ENCODE measurements around the gene KCNB1. TPM values are rescaled to one million over a fixed set of nuclear protein-coding genes. Genes with fewer than 3 reads are reported as not detected.

KCNB1 gene
- total RNA-seq, 2 experiments from 2014 or later, result not detected

- no peaks in the 10 kb centered on the region for H3K36me3 Mint-ChIP-seq (ENCODE audit: low read depth)
- no peak overlapping the region for H3K4me3 Mint-ChIP-seq
- ATAC-seq, result no peak
- H3K27ac Mint-ChIP-seq, result no peak overlapping the region
- H3K4me1 Mint-ChIP-seq, result peaks cover 6% of the 10 kb centered on the region
- no peaks in the 10 kb centered on the region for H3K9me3 Mint-ChIP-seq (ENCODE audit: low read depth)
- peaks cover 43% of the 10 kb centered on the region for H3K27me3 Mint-ChIP-seq
- DNase-seq, result no peak
- ChIA-PET CTCF (interaction anchor here (1.2 kb wide), 1 partner anchor 44 kb away, joined by 4 read pairs; no protein-coding TSS in a partner anchor), POLR2A (no interaction called here)
- intact Hi-C loops (cut with DNase I, micrococcal nuclease), result loop anchor here (5.0 kb wide), 3 partner anchors 51 to 126 kb away; no protein-coding TSS in a partner anchor
These were observed 1.4 kb downstream of the KCNB1 start for GRCh38 chr20:49481116-49481515.

DNA sequence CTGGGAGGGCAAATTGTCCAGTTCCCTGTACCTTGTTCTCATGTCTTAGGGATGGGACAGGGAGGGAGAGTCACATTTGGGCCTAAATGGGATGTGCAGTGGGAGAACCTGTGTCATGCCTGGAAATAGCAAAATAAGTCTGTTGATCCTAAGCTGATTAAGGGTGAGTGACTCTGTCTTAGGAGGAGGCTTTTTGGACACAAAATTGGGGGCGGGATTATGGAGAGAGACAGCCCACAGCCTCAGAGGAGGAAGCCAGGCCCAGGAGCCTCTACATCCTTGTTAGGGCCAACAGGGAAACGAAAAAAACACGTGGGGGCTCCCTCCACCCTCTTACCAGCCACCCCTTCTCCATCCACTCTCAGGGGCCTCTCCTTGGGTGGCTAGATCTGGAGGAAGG lies 2.2 kb downstream of the KCNB1 start:
- ATAC-seq (no peak), DNase-seq (no peak)
- intact Hi-C loops (cut with DNase I, micrococcal nuclease), result loop anchor here (5.0 kb wide), 3 partner anchors 52 to 127 kb away; no protein-coding TSS in a partner anchor
- Mint-ChIP-seq H3K27me3 (peaks cover 36% of the 10 kb centered on the region), H3K36me3 (ENCODE audit: low read depth) (no peaks in the 10 kb centered on the region), H3K4me1 (peaks cover 6% of the 10 kb centered on the region), H3K27ac (no peak overlapping the region), H3K9me3 (ENCODE audit: low read depth) (no peaks in the 10 kb centered on the region), H3K4me3 (no peak overlapping the region)
- POLR2A ChIA-PET, result no interaction called here
- CTCF ChIA-PET, result no interaction called here

- H3K36me3 Mint-ChIP-seq (ENCODE audit: low read depth), result no peaks in the 10 kb centered on the region
- ChIA-PET POLR2A (no interaction called here), CTCF (no interaction called here)
- H3K27me3 Mint-ChIP-seq, result peaks cover 39% of the 10 kb centered on the region
- DNase-seq, result no peak
- no peaks in the 10 kb centered on the region for H3K9me3 Mint-ChIP-seq (ENCODE audit: low read depth)
- H3K4me3 Mint-ChIP-seq, result no peak overlapping the region
- H3K4me1 Mint-ChIP-seq, result peaks cover 6% of the 10 kb centered on the region
- ATAC-seq, result no peak
- intact Hi-C loops (cut with DNase I, micrococcal nuclease), result loop anchor here (5.0 kb wide), 3 partner anchors 53 to 128 kb away; no protein-coding TSS in a partner anchor
- H3K27ac Mint-ChIP-seq, result no peak overlapping the region
These were observed 2.7 kb downstream of the KCNB1 start for GRCh38 chr20:49479785-49480184.

DNA sequence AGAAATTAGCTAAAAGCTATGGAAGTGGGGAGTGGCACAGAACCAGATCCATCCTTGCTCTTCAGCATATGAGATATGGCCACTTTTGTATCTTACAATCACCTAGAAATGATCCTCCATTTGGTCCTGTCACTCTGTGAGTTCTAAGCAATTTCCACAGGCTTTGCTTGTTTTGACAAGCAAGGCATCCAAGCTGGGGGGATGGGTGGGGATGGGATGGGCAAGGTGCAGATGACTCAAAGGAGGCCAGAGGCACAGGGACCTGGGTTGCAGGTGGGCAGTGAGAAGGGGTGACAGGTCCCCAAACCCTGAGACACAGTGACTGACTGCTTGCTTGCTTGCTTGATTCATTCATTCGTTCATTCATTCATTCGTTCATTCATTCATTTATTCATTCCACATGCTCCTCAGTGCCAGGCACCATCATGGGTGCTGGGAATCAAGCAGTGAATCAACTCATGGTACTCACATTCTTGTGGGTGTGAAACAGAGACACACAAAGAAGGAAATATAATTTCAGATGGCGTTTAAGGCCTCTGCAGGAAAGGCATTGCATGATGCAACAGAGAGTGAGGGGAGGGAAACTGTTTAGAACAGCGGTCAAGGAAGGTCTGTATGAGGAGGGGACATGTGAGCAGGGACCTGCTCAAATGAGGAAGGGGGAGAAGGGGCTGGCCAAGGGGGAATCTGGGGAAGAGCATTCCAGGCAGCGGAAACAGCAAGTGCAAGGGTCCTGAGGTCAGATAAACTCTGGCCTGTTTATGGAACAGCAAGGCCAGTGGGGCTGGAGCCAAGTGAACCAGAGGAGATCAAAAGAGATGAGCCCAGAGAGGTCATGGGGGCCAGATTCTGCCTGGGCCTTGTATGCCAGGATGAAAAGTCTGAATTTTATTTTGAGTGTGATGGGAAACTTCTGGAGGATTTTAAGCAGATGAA lies 3.4 kb downstream of the KCNB1 start:
- ChIA-PET CTCF (no interaction called here), POLR2A (no interaction called here)
- Mint-ChIP-seq H3K27ac (no peak overlapping the region), H3K27me3 (peaks cover 36% of the 10 kb centered on the region), H3K4me3 (no peak overlapping the region), H3K9me3 (ENCODE audit: low read depth) (no peaks in the 10 kb centered on the region), H3K36me3 (ENCODE audit: low read depth) (no peaks in the 10 kb centered on the region), H3K4me1 (no peaks in the 10 kb centered on the region)
- DNase-seq, result no peak
- ATAC-seq, result no peak
- intact Hi-C loops (cut with DNase I, micrococcal nuclease), result no loop called here

- no peaks in the 10 kb centered on the region for H3K9me3 Mint-ChIP-seq (ENCODE audit: low read depth)
- H3K27ac Mint-ChIP-seq, result no peak overlapping the region
These were observed 4.2 kb downstream of the KCNB1 start for GRCh38 chr20:49478266-49478665.

GRCh38 chr20:49477200-49477599 lies 5.3 kb downstream of the KCNB1 start:
- Mint-ChIP-seq H3K9me3 (ENCODE audit: low read depth) (no peaks in the 10 kb centered on the region), H3K4me1 (no peaks in the 10 kb centered on the region), H3K27me3 (peaks cover 36% of the 10 kb centered on the region), H3K27ac (no peak overlapping the region), H3K4me3 (no peak overlapping the region), H3K36me3 (ENCODE audit: low read depth) (no peaks in the 10 kb centered on the region)
- DNase-seq (no peak), ATAC-seq (no peak)
- intact Hi-C loops (cut with DNase I, micrococcal nuclease), result no loop called here
- CTCF ChIA-PET, result interaction anchor here (1.4 kb wide), 1 partner anchor 92 kb away, joined by 4 read pairs; no protein-coding TSS in a partner anchor
- POLR2A ChIA-PET, result interaction anchor here (0.7 kb wide), 1 partner anchor 109 kb away, joined by 3 read pairs; no protein-coding TSS in a partner anchor

More at GRCh38 chr20:49478266-49478665, 4.2 kb downstream of the KCNB1 start:
- no peak for ATAC-seq
- H3K36me3 Mint-ChIP-seq (ENCODE audit: low read depth), result no peaks in the 10 kb centered on the region
- CTCF ChIA-PET, result no interaction called here
- no peak overlapping the region for H3K4me3 Mint-ChIP-seq
- intact Hi-C loops (cut with DNase I, micrococcal nuclease), result no loop called here
- POLR2A ChIA-PET, result no interaction called here
- peaks cover 36% of the 10 kb centered on the region for H3K27me3 Mint-ChIP-seq
- DNase-seq, result no peak
- no peaks in the 10 kb centered on the region for H3K4me1 Mint-ChIP-seq

- ChIA-PET POLR2A (no interaction called here), CTCF (interaction anchor here (0.9 kb wide), 1 partner anchor 9 kb away, joined by 3 read pairs; no protein-coding TSS in a partner anchor)
- no peak overlapping the region for H3K27ac Mint-ChIP-seq
- H3K4me3 Mint-ChIP-seq, result no peak overlapping the region
- H3K4me1 Mint-ChIP-seq, result no peaks in the 10 kb centered on the region
- H3K9me3 Mint-ChIP-seq (ENCODE audit: low read depth), result no peaks in the 10 kb centered on the region
- H3K27me3 Mint-ChIP-seq, result peaks cover 27% of the 10 kb centered on the region
- no peak for ATAC-seq
- intact Hi-C loops (cut with DNase I, micrococcal nuclease), result no loop called here
- no peak for DNase-seq
- H3K36me3 Mint-ChIP-seq (ENCODE audit: low read depth), result no peaks in the 10 kb centered on the region
These were observed 6.5 kb downstream of the KCNB1 start for GRCh38 chr20:49476016-49476355.

DNA sequence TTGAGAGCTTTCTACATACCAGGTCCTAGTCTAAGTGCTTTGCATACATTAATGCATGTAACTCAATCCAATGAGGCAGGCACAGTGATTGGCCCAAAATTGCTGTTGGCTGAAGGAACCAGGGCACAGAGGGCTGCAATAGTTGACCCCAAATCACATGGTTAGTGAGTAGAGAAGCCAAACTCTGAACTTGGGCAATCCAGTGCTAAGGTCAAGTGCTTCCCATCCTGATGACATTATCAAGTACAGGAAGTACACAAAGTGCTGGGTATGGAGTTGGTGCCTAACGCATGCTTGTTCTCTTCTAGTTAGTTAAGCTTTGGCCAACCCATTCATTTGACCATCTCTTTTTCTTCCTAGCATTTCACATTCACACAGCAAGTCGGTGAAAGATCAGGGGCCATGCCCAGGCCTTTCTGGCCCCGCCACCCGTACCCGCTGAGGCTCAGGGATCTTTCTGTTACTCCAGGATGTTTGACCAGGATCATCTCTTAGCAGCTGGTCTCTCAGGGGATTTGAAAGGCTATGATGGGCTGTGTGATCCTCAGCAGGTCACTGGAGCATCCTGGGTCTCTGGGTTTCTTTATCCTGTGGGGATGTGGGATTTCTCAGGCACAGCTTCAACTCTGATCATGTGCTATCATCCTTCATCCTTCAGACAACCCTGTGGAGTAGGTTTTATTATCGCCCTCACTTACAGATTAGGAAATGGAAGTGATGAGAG lies 7.0 kb downstream of the KCNB1 start:
- DNase-seq, result no peak
- no peaks in the 10 kb centered on the region for H3K4me1 Mint-ChIP-seq
- ChIA-PET POLR2A (interaction anchor here (0.6 kb wide), 1 partner anchor 26 kb away, joined by 3 read pairs; no protein-coding TSS in a partner anchor), CTCF (no interaction called here)
- ATAC-seq, result no peak
- H3K4me3 Mint-ChIP-seq, result no peak overlapping the region
- H3K27me3 Mint-ChIP-seq, result peaks cover 26% of the 10 kb centered on the region
- H3K9me3 Mint-ChIP-seq (ENCODE audit: low read depth), result no peaks in the 10 kb centered on the region
- intact Hi-C loops (cut with DNase I, micrococcal nuclease), result no loop called here
- no peaks in the 10 kb centered on the region for H3K36me3 Mint-ChIP-seq (ENCODE audit: low read depth)
- no peak overlapping the region for H3K27ac Mint-ChIP-seq

DNA sequence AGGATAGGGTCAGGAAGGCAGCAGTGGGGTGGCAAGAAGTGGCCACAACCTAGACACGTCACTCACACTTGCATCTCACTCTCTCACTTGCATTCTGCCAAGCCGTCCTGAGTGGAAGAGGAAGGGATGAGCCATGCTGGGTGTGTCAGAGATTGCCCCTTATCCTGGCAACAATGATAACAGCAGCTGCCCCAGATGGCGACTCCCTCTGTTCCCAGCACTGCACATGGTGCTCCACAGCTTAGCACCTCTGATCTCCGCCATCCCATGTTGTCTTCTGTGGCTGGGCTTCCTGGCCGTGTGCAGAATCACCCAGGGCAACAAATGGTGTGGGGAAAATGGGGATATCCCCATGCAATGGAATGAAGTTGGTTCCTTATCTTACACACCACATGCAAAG lies 11.1 kb downstream of the KCNB1 start:
- Mint-ChIP-seq H3K4me3 (no peak overlapping the region), H3K27ac (no peak overlapping the region), H3K4me1 (no peaks in the 10 kb centered on the region), H3K9me3 (ENCODE audit: low read depth) (no peaks in the 10 kb centered on the region), H3K27me3 (peaks cover 28% of the 10 kb centered on the region), H3K36me3 (ENCODE audit: low read depth) (no peaks in the 10 kb centered on the region)
- DNase-seq (no peak), ATAC-seq (no peak)
- intact Hi-C loops (cut with DNase I, micrococcal nuclease), result no loop called here
- CTCF ChIA-PET, result no interaction called here
- POLR2A ChIA-PET, result no interaction called here

GRCh38 chr20:49470922-49471321 lies 11.5 kb downstream of the KCNB1 start:
- CTCF ChIA-PET, result no interaction called here
- no peak for DNase-seq
- no peak overlapping the region for H3K27ac Mint-ChIP-seq
- intact Hi-C loops (cut with DNase I, micrococcal nuclease), result no loop called here
- H3K4me3 Mint-ChIP-seq, result no peak overlapping the region
- ATAC-seq, result no peak
- H3K4me1 Mint-ChIP-seq, result no peaks in the 10 kb centered on the region
- POLR2A ChIA-PET, result no interaction called here
- peaks cover 28% of the 10 kb centered on the region for H3K27me3 Mint-ChIP-seq
- H3K36me3 Mint-ChIP-seq (ENCODE audit: low read depth), result no peaks in the 10 kb centered on the region
- H3K9me3 Mint-ChIP-seq (ENCODE audit: low read depth), result no peaks in the 10 kb centered on the region

GRCh38 chr20:49469060-49469459 lies 13.4 kb downstream of the KCNB1 start:
- ATAC-seq, result no peak
- intact Hi-C loops (cut with DNase I, micrococcal nuclease), result no loop called here
- Mint-ChIP-seq H3K27ac (no peak overlapping the region), H3K4me1 (no peaks in the 10 kb centered on the region), H3K4me3 (no peak overlapping the region), H3K9me3 (ENCODE audit: low read depth) (no peaks in the 10 kb centered on the region), H3K27me3 (peaks cover 24% of the 10 kb centered on the region), H3K36me3 (ENCODE audit: low read depth) (no peaks in the 10 kb centered on the region)
- ChIA-PET POLR2A (no interaction called here), CTCF (no interaction called here)
- no peak for DNase-seq

DNA sequence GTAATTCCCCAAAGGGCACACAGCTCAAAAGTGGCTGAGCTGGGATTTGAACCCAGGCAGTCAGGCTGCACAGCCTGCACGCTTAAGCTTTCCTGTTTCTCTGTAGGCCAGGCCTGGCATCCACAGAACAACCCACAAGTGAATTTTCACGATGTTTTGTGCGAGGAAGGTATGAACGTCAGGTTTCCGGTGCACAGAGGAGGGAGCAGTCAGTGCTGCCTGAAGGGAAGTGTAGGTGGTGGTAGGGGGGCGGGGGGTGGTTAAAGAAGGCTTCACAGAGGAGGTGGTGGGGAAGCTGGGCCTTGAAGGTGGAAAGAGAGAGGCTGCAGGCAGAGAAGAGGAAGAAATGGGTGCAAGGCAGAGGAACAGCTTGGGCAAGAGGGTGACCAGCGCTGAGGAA lies 14.1 kb downstream of the KCNB1 start:
- H3K4me3 Mint-ChIP-seq, result no peak overlapping the region
- intact Hi-C loops (cut with DNase I, micrococcal nuclease), result no loop called here
- DNase-seq (no peak), ATAC-seq (no peak)
- no peaks in the 10 kb centered on the region for H3K36me3 Mint-ChIP-seq (ENCODE audit: low read depth)
- peaks cover 24% of the 10 kb centered on the region for H3K27me3 Mint-ChIP-seq
- no peaks in the 10 kb centered on the region for H3K9me3 Mint-ChIP-seq (ENCODE audit: low read depth)
- POLR2A ChIA-PET, result no interaction called here
- CTCF ChIA-PET, result no interaction called here
- H3K4me1 Mint-ChIP-seq, result no peaks in the 10 kb centered on the region
- no peak overlapping the region for H3K27ac Mint-ChIP-seq
